Progenitor cell of endocrine pancreas (in vitro differentiated cells): Measurements from ENCODE around the gene ITPRIPL2. TPM values are rescaled to one million over a fixed set of nuclear protein-coding genes. Genes with fewer than 3 reads are reported as not detected.

Experiments used
- DNase-seq: peaks from one replicate; pipeline ENCODE4 v3.0.0; 2021; ENCODE audit warnings: low spot score; ENCODE audit not compliant: unreplicated experiment
- H3K27ac Mint-ChIP-seq: 2 replicates; pipeline ENCODE4 v1.8.0; 2021; ENCODE audit warnings: mild to moderate bottlenecking, moderate library complexity, mixed read lengths
- H3K27me3 Mint-ChIP-seq: 2 replicates; pipeline ENCODE4 v1.8.0; 2021; ENCODE audit warnings: mixed read lengths
- H3K36me3 Mint-ChIP-seq: 2 replicates; pipeline ENCODE4 v1.8.0; 2022; ENCODE audit warnings: mixed read lengths; ENCODE audit not compliant: insufficient read depth
- H3K4me1 Mint-ChIP-seq: 2 replicates; pipeline ENCODE4 v1.8.0; 2021; ENCODE audit warnings: low read depth, mixed read lengths
- H3K4me3 Mint-ChIP-seq: 2 replicates; pipeline ENCODE4 v1.8.0; 2021; ENCODE audit warnings: low read depth, mild to moderate bottlenecking, moderate library complexity, mixed read lengths
- H3K9me3 Mint-ChIP-seq: 2 replicates; pipeline ENCODE4 v1.8.0; 2021; ENCODE audit warnings: low read depth, mixed read lengths
- CTCF ChIP-seq: fragments of 200-600 bp; sonication (generic); IDR thresholded peaks from one replicate; pipeline ENCODE4 v1.5.0; 2021; ENCODE audit warnings: antibody characterized with exemption, mild to moderate bottlenecking; ENCODE audit not compliant: unreplicated experiment
- total RNA-seq: library from RNA; stranded (reverse); gene quantifications from 2 replicates; pipeline ENCODE4 v1.2.1, GENCODE V29; 2021

The ITPRIPL2 gene
- total RNA-seq, 1 donor from 2014 or later = 12.0 TPM

- Mint-ChIP-seq H3K9me3 (no peaks in the 10 kb centered on the region), H3K4me1 (no peaks in the 10 kb centered on the region), H3K27ac (no peak overlapping the region), H3K36me3 (no peaks in the 10 kb centered on the region), H3K27me3 (peaks cover 29% of the 10 kb centered on the region), H3K4me3 (no peak overlapping the region)
- DNase-seq = no peak
- no peak for TF ChIP-seq CTCF
Measured at GRCh38 chr16:19162085-19162484, 48.3 kb downstream of the ITPRIPL2 start.

DNA sequence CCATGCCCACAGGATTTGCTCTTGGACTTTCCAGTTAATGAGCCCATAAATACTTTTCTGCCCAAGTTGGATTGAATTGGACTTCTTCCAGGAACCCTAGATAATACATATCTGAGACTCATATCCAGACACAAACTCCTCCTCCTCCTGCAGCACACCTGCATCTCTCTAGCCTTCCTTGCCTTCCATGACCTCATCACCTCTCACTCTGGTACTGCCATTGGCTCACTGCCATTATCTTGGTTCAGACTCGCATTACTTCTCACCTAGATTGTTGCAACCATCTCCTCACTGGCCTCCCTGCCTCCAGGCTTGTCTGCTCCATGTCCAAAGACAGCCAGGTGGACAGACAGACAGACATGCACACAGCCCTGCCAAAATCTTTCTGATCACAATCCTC lies 49.5 kb downstream of the ITPRIPL2 start:
- no peak for DNase-seq
- Mint-ChIP-seq H3K4me3 (no peak overlapping the region), H3K9me3 (no peaks in the 10 kb centered on the region)

DNA sequence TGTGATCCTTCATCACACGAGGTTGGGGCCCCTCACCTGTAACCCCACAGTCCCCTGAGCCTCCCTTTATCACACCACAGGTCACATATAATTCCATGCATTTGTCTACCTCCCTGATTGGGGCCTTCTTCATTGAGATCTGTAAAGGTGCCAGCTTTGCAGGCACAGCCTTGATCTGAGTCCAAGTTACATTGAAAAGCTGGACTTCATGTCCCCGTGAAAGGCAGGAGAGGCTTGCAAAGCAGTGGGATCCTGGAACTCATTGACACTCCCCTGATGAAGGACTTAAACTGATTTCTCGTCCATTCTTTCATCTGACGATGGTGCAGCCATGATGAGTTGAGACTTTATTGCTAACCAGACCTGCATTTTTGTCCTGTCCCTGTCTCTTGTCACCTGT lies 50.5 kb downstream of the ITPRIPL2 start:
- H3K9me3 Mint-ChIP-seq = no peaks in the 10 kb centered on the region
- peaks cover 15% of the 10 kb centered on the region for H3K27me3 Mint-ChIP-seq
- H3K4me3 Mint-ChIP-seq = no peak overlapping the region
- no peak overlapping the region for H3K27ac Mint-ChIP-seq
- peaks cover 1% of the 10 kb centered on the region for H3K4me1 Mint-ChIP-seq
- DNase-seq = no peak
- TF ChIP-seq CTCF = no peak
- H3K36me3 Mint-ChIP-seq = no peaks in the 10 kb centered on the region

More for the DNA sequence above, 49.5 kb downstream of the ITPRIPL2 start:
- Mint-ChIP-seq H3K27me3 (peaks cover 22% of the 10 kb centered on the region), H3K27ac (no peak overlapping the region), H3K4me1 (no peaks in the 10 kb centered on the region), H3K36me3 (no peaks in the 10 kb centered on the region)
- TF ChIP-seq CTCF = no peak

DNA sequence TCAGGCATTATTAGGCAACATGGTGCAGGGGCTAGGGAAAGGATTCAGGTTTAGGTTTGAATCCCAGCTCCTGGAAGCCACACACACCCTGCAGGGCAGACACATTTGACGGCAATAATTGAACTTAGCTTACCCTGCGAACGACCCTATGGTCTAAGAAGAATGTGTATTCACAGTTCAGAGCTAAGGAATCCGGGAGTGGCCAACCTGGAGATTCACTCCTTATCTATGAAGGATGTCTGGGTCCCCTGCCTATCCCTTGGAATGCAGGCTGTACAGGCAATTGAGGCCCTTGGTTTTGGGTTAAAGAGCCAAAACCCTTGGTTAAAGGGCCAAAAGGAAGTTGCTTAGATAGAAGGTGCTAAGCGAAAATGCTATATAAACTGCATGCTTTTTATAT lies 51.3 kb downstream of the ITPRIPL2 start:
- H3K36me3 Mint-ChIP-seq = no peaks in the 10 kb centered on the region
- peaks cover 19% of the 10 kb centered on the region for H3K27me3 Mint-ChIP-seq
- no peak for DNase-seq
- H3K4me1 Mint-ChIP-seq = peaks cover 5% of the 10 kb centered on the region
- no peak overlapping the region for H3K4me3 Mint-ChIP-seq
- no peak for TF ChIP-seq CTCF
- no peak overlapping the region for H3K27ac Mint-ChIP-seq
- no peaks in the 10 kb centered on the region for H3K9me3 Mint-ChIP-seq

- no peak overlapping the region for H3K4me3 Mint-ChIP-seq
- no peaks in the 10 kb centered on the region for H3K36me3 Mint-ChIP-seq
- TF ChIP-seq CTCF = no peak
- peaks cover 30% of the 10 kb centered on the region for H3K27me3 Mint-ChIP-seq
- H3K9me3 Mint-ChIP-seq = no peaks in the 10 kb centered on the region
- H3K27ac Mint-ChIP-seq = no peak overlapping the region
- peaks cover 5% of the 10 kb centered on the region for H3K4me1 Mint-ChIP-seq
- no peak for DNase-seq
Measured at GRCh38 chr16:19166500-19166899, 52.7 kb downstream of the ITPRIPL2 start.
